ENCODE results near the gene CAPN5. TPM values are rescaled to one million over a fixed set of nuclear protein-coding genes. Genes with fewer than 3 reads are reported as not detected.

The CAPN5 gene
- total RNA-seq, 2 donors from 2014 or later = 2.6 to 4.0 TPM

- H3K27ac ChIP-seq = no peak overlapping the region
- H3K4me1 ChIP-seq = peaks cover 0 to 15% of the 10 kb centered on the region in 2 donors
- no peak for DNase-seq (ENCODE audit: low spot score)
- TF ChIP-seq CTCF (IDR thresholded peaks at IDR 0.05) = no peak
- no peak overlapping the region for H3K4me3 ChIP-seq
- no peaks in the 10 kb centered on the region for H3K9me3 ChIP-seq
- H3K27me3 ChIP-seq = no peaks in the 10 kb centered on the region
- no peaks in the 10 kb centered on the region for H3K36me3 ChIP-seq
Observed at GRCh38 chr11:77062924-77063323, 3.8 kb upstream of the CAPN5 start.

GRCh38 chr11:77063407-77063806, 3.4 kb upstream of the CAPN5 start:
- no peak for DNase-seq (ENCODE audit: low spot score)
- H3K4me1 ChIP-seq = peaks cover 0 to 20% of the 10 kb centered on the region in 2 donors
- no peaks in the 10 kb centered on the region for H3K27me3 ChIP-seq
- TF ChIP-seq CTCF (IDR thresholded peaks at IDR 0.05) = no peak
- no peak overlapping the region for H3K4me3 ChIP-seq
- H3K27ac ChIP-seq = no peak overlapping the region
- H3K9me3 ChIP-seq = no peaks in the 10 kb centered on the region
- H3K36me3 ChIP-seq = no peaks in the 10 kb centered on the region

- Histone ChIP-seq H3K4me1 (peaks cover 0 to 24% of the 10 kb centered on the region in 2 donors), H3K27me3 (no peaks in the 10 kb centered on the region), H3K36me3 (no peaks in the 10 kb centered on the region), H3K9me3 (no peaks in the 10 kb centered on the region), H3K27ac (no peak overlapping the region), H3K4me3 (no peak overlapping the region)
- no peak for DNase-seq (ENCODE audit: low spot score)
- TF ChIP-seq CTCF (IDR thresholded peaks at IDR 0.05) = no peak
Observed at GRCh38 chr11:77063861-77064260, 2.9 kb upstream of the CAPN5 start.

- H3K36me3 ChIP-seq = no peaks in the 10 kb centered on the region
- no peak overlapping the region for H3K4me3 ChIP-seq
- H3K4me1 ChIP-seq = peaks cover 0 to 24% of the 10 kb centered on the region in 2 donors
- no peak for TF ChIP-seq CTCF (IDR thresholded peaks at IDR 0.05)
- no peaks in the 10 kb centered on the region for H3K9me3 ChIP-seq
- DNase-seq (ENCODE audit: low spot score) = no peak
- H3K27ac ChIP-seq = no peak overlapping the region
- no peaks in the 10 kb centered on the region for H3K27me3 ChIP-seq
Observed at GRCh38 chr11:77064648-77065217, 2.0 kb upstream of the CAPN5 start.

- no peaks in the 10 kb centered on the region for H3K27me3 ChIP-seq
- peak overlapping the region; percentile 86 to 94 for H3K27ac ChIP-seq
- no peaks in the 10 kb centered on the region for H3K9me3 ChIP-seq
- peaks cover 0 to 24% of the 10 kb centered on the region in 2 donors for H3K4me1 ChIP-seq
- H3K36me3 ChIP-seq = no peaks in the 10 kb centered on the region
- no peak for TF ChIP-seq CTCF (IDR thresholded peaks at IDR 0.05)
- peak overlapping the region; percentile 46 to 80 for H3K4me3 ChIP-seq
- peak; percentile 83 for DNase-seq (ENCODE audit: low spot score)
Observed at GRCh38 chr11:77065878-77066228, 918 bp upstream of the CAPN5 start.

GRCh38 chr11:77067861-77068443, 1.2 kb downstream of the CAPN5 start:
- Histone ChIP-seq H3K9me3 (no peaks in the 10 kb centered on the region), H3K4me1 (peaks cover 0 to 38% of the 10 kb centered on the region in 2 donors)
- DNase-seq (ENCODE audit: low spot score) = peak; percentile 57

More at GRCh38 chr11:77067861-77068443, 1.2 kb downstream of the CAPN5 start:
- H3K27me3 ChIP-seq = no peaks in the 10 kb centered on the region
- H3K36me3 ChIP-seq = no peaks in the 10 kb centered on the region
- peak overlapping the region in 1 of 2 donors; percentile 40 for H3K27ac ChIP-seq
- TF ChIP-seq CTCF (IDR thresholded peaks at IDR 0.05) = no peak
- H3K4me3 ChIP-seq = peak overlapping the region in 1 of 2 donors; percentile 80

All from right atrium auricular region (tissue), 2 donors.